Stomach (tissue), 4 donors: ENCODE data around the gene ALK.

Experiments used
- CTCF ChIP-seq, 7 experiments: fragments of 450-650 bp in 4 of 7; fragments of 200-600 bp in 3 of 7; sonication (generic) in 3 of 7; IDR thresholded peaks; one replicate each; pipeline ENCODE4 v1.5.1; 2016 to 2019; ENCODE audit warnings: antibody characterized with exemption in 7 of 7, control low read depth in 2 of 7, mild to moderate bottlenecking in 1 of 7
- POLR2A ChIP-seq, 4 donors: fragments of 450-650 bp; IDR thresholded peaks; one replicate each; pipeline ENCODE4 v1.6.1; 2016; ENCODE audit warnings: antibody characterized with exemption in 4 of 4, control low read depth in 2 of 4, mild to moderate bottlenecking in 1 of 4, moderate library complexity in 1 of 4
- POLR2AphosphoS5 ChIP-seq, 3 donors: sonication (generic); formaldehyde crosslinking; IDR thresholded peaks; one replicate each; pipeline ENCODE4 v1.6.1; 2016; ENCODE audit warnings: antibody characterized with exemption in 3 of 3

DNA sequence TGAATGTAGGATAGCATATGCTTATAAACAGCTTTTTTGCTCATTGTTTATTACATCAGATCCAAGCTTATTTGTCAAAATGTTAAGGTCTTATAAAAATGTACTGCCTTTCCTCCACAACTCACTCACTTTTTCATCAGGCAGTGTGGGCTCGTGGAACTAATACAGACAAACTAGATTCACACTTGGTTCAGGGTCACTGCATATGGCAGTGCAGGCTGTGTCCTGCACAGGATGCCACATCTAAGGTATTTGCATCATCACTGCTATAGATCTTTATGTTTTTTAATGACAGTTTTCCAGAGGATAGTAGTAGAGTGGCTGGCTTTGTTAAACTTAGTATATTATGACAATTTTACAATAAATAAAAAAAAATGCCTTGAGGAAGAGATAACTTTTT lies 425.2 kb downstream of the ALK start:
- TF ChIP-seq CTCF (IDR thresholded peaks at IDR 0.05) (no peak), POLR2AphosphoS5 (IDR thresholded peaks at IDR 0.05) (no peak), POLR2A (IDR thresholded peaks at IDR 0.05) (no peak)
